GM13976 (cell line): ENCODE results near the gene CYLD.

ENCODE experiments used
- DNase-seq: peaks from one replicate; pipeline ENCODE4 v3.0.0; 2012; ENCODE audit warnings: low spot score
- CTCF ChIP-seq: IDR thresholded peaks from 2 replicates; pipeline ENCODE4 v1.5.1; 2012; ENCODE audit warnings: borderline replicate concordance, mild to moderate bottlenecking; ENCODE audit not compliant: insufficient read depth; ENCODE audit errors: extremely low read depth, missing control alignments, control extremely low read depth
- in situ Hi-C: fragments of 300-500 bp; cut with MboI; formaldehyde crosslinking; loops from one replicate; pipeline ENCODE4 v1.12.0; 2022; ENCODE audit warnings: low sequenced_read_pairs, mixed read lengths, inconsistent platforms; ENCODE audit not compliant: unreplicated experiment

CYLD gene

GRCh38 chr16:50812046-50812445, 70.2 kb downstream of the CYLD start:
- in situ Hi-C loops, result loop anchor here (25.0 kb wide), 2 partner anchors 425 to 800 kb away; no protein-coding TSS in a partner anchor
- no peak for TF ChIP-seq CTCF
- DNase-seq, result no peak

DNA sequence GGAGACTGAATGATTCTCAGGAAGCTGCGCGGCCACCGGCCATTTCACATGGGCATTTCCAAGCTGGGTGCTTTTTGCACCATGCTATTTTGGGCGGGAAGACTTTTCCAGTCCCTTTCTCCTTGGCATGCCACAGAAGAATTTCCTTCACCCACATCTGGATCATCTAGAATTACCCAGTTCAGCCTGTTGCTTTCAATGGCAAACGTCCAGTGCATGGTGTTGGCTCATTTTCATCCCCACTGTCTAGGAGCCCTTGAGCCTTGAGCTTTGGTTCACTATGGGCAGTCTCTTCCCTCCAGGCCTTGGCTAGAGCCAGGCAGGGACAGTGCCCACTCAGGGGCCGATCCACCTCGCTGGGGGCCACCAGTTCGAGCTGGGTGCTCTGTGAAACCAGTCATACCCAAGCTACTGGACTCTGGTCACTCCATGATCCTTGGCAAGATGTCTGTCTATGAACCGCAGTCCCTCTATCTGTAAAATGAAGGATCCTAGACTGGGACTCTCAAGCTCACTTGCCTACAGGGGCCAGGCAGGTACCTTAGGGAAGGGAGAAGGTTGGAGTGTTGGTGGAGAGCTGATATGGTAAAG, 71.1 kb downstream of the CYLD start:
- in situ Hi-C loops, result loop anchor here (25.0 kb wide), 2 partner anchors 426 to 801 kb away; no protein-coding TSS in a partner anchor
- no peak for DNase-seq
- TF ChIP-seq CTCF, result no peak

DNA sequence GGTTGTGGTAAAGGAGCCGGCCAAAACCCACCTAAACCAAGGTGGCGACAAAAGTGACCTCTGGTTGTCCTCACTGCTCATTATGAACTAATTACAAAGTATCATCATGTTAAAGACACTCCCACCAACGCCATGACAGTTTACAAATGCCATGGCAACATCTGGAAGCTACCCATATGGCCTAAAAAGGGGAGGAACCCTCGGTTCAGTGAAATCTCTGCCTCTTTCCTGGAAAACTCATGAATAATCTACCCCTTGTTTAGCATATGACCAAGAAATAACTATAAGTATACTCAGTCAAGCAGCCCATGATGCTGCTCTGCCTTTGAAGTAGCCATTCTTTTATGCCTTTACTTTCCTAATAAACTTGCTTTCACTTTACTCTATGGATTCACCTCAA, 72.2 kb downstream of the CYLD start:
- no peak for TF ChIP-seq CTCF
- DNase-seq, result no peak
- in situ Hi-C loops, result loop anchor here (25.0 kb wide), 2 partner anchors 427 to 802 kb away; no protein-coding TSS in a partner anchor

DNA sequence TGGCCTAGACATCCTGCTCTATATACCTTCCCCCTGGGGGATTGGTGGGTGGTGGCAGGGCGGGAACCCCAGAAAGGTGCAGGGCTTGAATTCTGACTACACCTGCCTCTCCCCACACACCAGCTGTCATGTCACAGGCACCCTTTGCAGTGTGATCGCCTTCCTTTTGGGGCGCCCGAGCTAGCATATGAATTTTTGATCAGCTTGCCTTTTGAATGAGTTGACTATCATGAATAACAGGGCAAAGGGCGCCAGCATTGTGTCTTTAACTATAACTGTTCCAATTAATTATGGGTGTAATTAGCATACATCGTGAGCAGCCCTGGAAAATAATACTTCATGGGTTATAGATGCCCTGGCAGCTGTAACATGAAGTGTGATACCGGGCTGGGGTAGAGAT, 72.7 kb downstream of the CYLD start:
- TF ChIP-seq CTCF, result no peak
- in situ Hi-C loops, result loop anchor here (25.0 kb wide), 2 partner anchors 427 to 802 kb away; no protein-coding TSS in a partner anchor
- DNase-seq, result no peak

- no peak for DNase-seq
- no peak for TF ChIP-seq CTCF
- in situ Hi-C loops, result loop anchor here (25.0 kb wide), 2 partner anchors 428 to 803 kb away; no protein-coding TSS in a partner anchor
These were observed 73.5 kb downstream of the CYLD start for GRCh38 chr16:50815382-50815781.

GRCh38 chr16:50816901-50817555, 75.1 kb downstream of the CYLD start:
- in situ Hi-C loops, result loop anchor here (25.0 kb wide), 2 partner anchors 430 to 805 kb away; no protein-coding TSS in a partner anchor
- no peak for DNase-seq
- TF ChIP-seq CTCF, result no peak
